ENCODE results near the gene MET. TPM values are rescaled to one million over a fixed set of nuclear protein-coding genes. Genes with fewer than 3 reads are reported as not detected.

Gene MET
- total and polyA plus RNA-seq, 2 of the 8 experiments (the other 6 are each of a cell fraction or from before 2014, with no cell fraction given), result 3.5 to 12.9 TPM

DNA sequence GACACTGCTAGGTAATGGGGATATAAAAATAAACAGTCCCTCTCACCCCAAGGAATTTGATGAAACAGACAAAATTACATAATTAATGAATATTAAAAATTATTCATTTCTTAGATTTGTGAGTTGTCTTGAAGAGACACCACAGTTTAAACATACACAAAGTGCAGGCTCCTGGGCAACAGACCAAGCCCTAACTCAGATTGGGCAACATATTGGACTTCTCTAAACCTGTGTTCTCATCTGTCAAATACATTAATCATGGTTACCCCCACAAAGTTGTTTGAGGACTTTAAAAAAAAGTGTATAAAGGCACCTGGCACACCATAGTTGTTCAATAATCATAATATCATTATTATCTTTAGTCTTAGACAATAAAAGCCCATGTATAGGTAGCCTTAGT is 127.9 kb downstream of the MET start:
- TF ChIP-seq JUN (IDR thresholded peaks at IDR 0.05; ENCODE audit: low read depth, low read length) (no peak), BCL11A (IDR thresholded peaks at IDR 0.05; ENCODE audit: low read depth in 2 of 2, low read length in 2 of 2) (no peak), SUZ12 (IDR thresholded peaks at IDR 0.05; ENCODE audit: low read length) (no peak), SIX5 (IDR thresholded peaks at IDR 0.05; ENCODE audit: low read depth, low read length) (no peak), HDAC6 (IDR thresholded peaks at IDR 0.05; ENCODE audit: low read depth, low read length) (no peak), TAF7 (optimal IDR thresholded peaks at IDR 0.05; ENCODE audit: borderline replicate concordance, low read depth, low read length) (no peak), CBX5 (IDR thresholded peaks at IDR 0.05; ENCODE audit: low read depth, low read length) (no peak), SAP30 (IDR thresholded peaks at IDR 0.05; ENCODE audit: insufficient read depth, insufficient replicate concordance, low read length) (no peak), CHD2 (IDR thresholded peaks at IDR 0.05; ENCODE audit: low read length) (no peak), SIRT6 (IDR thresholded peaks at IDR 0.05; ENCODE audit: low read length) (no peak), TBP (IDR thresholded peaks at IDR 0.05; ENCODE audit: low read depth, low read length) (no peak), NRF1 (IDR thresholded peaks at IDR 0.05; ENCODE audit: low read depth, low read length) (no peak)
- H3K4me3 ChIP-seq (ENCODE audit: extremely low read depth in 1 of 4, insufficient read depth in 2 of 4, low read depth in 3 of 4, low read length in 4 of 4), result no peak overlapping the region
- H3K9me3 ChIP-seq (ENCODE audit: insufficient read depth in 2 of 2, low read depth in 1 of 2, low read length in 1 of 2), result no peaks in the 10 kb centered on the region
- H3K27me3 ChIP-seq (replicated peaks in 1 of 4; ENCODE audit: control insufficient read depth in 3 of 4, extremely low read depth in 1 of 4, insufficient read depth in 3 of 4, low read length in 3 of 4), result no peaks in the 10 kb centered on the region
- POLR2A ChIA-PET (ENCODE audit: partially characterized antibody), result no interaction called here
- no peak overlapping the region for H2BK5ac ChIP-seq (ENCODE audit: low read depth, low read length)
- H2BK12ac ChIP-seq (ENCODE audit: low read depth, low read length), result no peak overlapping the region
- H2AK5ac ChIP-seq (ENCODE audit: low read depth, low read length), result no peak overlapping the region
- no peaks in the 10 kb centered on the region for H3K79me2 ChIP-seq (ENCODE audit: control insufficient read depth in 1 of 2, insufficient read depth in 2 of 2, low read length in 2 of 2)
- no peak overlapping the region for H3K9ac ChIP-seq (replicated peaks in 1 of 4; ENCODE audit: extremely low read depth in 1 of 4, low read depth in 3 of 4, low read length in 3 of 4)
- H3K4me1 ChIP-seq (replicated peaks in 1 of 4; ENCODE audit: control insufficient read depth in 3 of 4, insufficient read depth in 4 of 4, low read length in 3 of 4), result peaks cover 0 to 2% (median 0%) of the 10 kb centered on the region in 4 experiments; a peak in 1 of 7 replicates
- H4K20me1 ChIP-seq (replicated peaks in 1 of 2; ENCODE audit: control insufficient read depth in 1 of 2, insufficient read depth in 2 of 2, low read length in 2 of 2), result no peaks in the 10 kb centered on the region
- H3K23ac ChIP-seq (ENCODE audit: insufficient read length), result no peak overlapping the region
- H3K36me3 ChIP-seq (ENCODE audit: control insufficient read depth in 2 of 4, insufficient read depth in 4 of 4, low read length in 3 of 4), result no peaks in the 10 kb centered on the region
- no peak overlapping the region for H2BK15ac ChIP-seq (ENCODE audit: low read length)
- H2BK20ac ChIP-seq (ENCODE audit: low read length), result no peak overlapping the region
- no peak overlapping the region for H2BK120ac ChIP-seq (replicated peaks; ENCODE audit: low read depth, low read length)
- no peak overlapping the region for H3K18ac ChIP-seq (ENCODE audit: extremely low read depth, low read length)
- H4K91ac ChIP-seq (replicated peaks; ENCODE audit: insufficient read length, low read length), result no peak overlapping the region
- CTCF ChIA-PET (ENCODE audit: partially characterized antibody), result interaction anchor here (0.9 kb wide), 1 partner anchor 552 kb away, joined by 3 read pairs; no protein-coding TSS in a partner anchor
- H2AFZ ChIP-seq (ENCODE audit: low read length), result no peak overlapping the region
- H3K79me1 ChIP-seq (ENCODE audit: low read depth, low read length), result no peaks in the 10 kb centered on the region
- no peak overlapping the region for H4K8ac ChIP-seq (ENCODE audit: extremely low read depth, insufficient read depth, low read length)
- H4K5ac ChIP-seq (ENCODE audit: insufficient read length, low read depth, low read length), result no peak overlapping the region
- H3K23me2 ChIP-seq (ENCODE audit: low read depth, low read length), result no peaks in the 10 kb centered on the region
- no peak for FAIRE-seq
- no peak overlapping the region for H3K56ac ChIP-seq (replicated peaks; ENCODE audit: insufficient read length, low read depth, low read length)
- H3K4me2 ChIP-seq (ENCODE audit: insufficient read depth in 1 of 2, low read depth in 2 of 2, low read length in 2 of 2), result no peak overlapping the region
- no peak overlapping the region for H3K27ac ChIP-seq (ENCODE audit: low read depth, low read length)
- no peak overlapping the region for H3K14ac ChIP-seq (ENCODE audit: insufficient read length)
- no peak for DNase-seq (ENCODE audit: low read depth in 1 of 2, low spot score in 2 of 2)
- H3K4ac ChIP-seq (replicated peaks; ENCODE audit: insufficient read length, low read depth, low read length), result no peak overlapping the region
